Amniotic stem cell (primary cell): Measurements from ENCODE around the gene PLXDC1.

Source experiments
- DNase-seq: peaks from one replicate; lab custom pipeline; 2025; lab: John Stamatoyannopoulos, UW

Gene PLXDC1

GRCh38 chr17:39096508-39097149 lies 54.8 kb downstream of the PLXDC1 start:
- no peak for DNase-seq

- no peak for DNase-seq
Measured at GRCh38 chr17:39095309-39095686, 56.1 kb downstream of the PLXDC1 start.

GRCh38 chr17:39094607-39095308 lies 56.7 kb downstream of the PLXDC1 start:
- no peak for DNase-seq

GRCh38 chr17:39092692-39093230 lies 58.7 kb downstream of the PLXDC1 start:
- no peak for DNase-seq

GRCh38 chr17:39090908-39091665 lies 60.4 kb downstream of the PLXDC1 start:
- no peak for DNase-seq

- no peak for DNase-seq
Measured at GRCh38 chr17:39090400-39090799, 61.0 kb downstream of the PLXDC1 start.

- DNase-seq = no peak
Measured at GRCh38 chr17:39084558-39084957, 66.9 kb downstream of the PLXDC1 start.

- no peak for DNase-seq
Measured at GRCh38 chr17:39083270-39083669, 68.2 kb downstream of the PLXDC1 start.

- DNase-seq = no peak
Measured at GRCh38 chr17:39082482-39082881, 69.0 kb downstream of the PLXDC1 start.

GRCh38 chr17:39081851-39082250 lies 69.6 kb downstream of the PLXDC1 start:
- DNase-seq = no peak

GRCh38 chr17:39080421-39081078 lies 70.9 kb downstream of the PLXDC1 start:
- no peak for DNase-seq

GRCh38 chr17:39079836-39080235 lies 71.6 kb downstream of the PLXDC1 start:
- no peak for DNase-seq

GRCh38 chr17:39077866-39078265 lies 73.6 kb downstream of the PLXDC1 start:
- DNase-seq = no peak

GRCh38 chr17:39077252-39077651 lies 74.2 kb downstream of the PLXDC1 start:
- DNase-seq = no peak

- DNase-seq = no peak
Measured at GRCh38 chr17:39074676-39075075, 76.8 kb downstream of the PLXDC1 start.

- DNase-seq = no peak
Measured at GRCh38 chr17:39073916-39074315, 77.5 kb downstream of the PLXDC1 start.

- DNase-seq = no peak
Measured at GRCh38 chr17:39073353-39073752, 78.1 kb downstream of the PLXDC1 start.

- DNase-seq = no peak
Measured at GRCh38 chr17:39071573-39071972, 79.9 kb downstream of the PLXDC1 start.

GRCh38 chr17:39069114-39069756 lies 82.2 kb downstream of the PLXDC1 start:
- DNase-seq = no peak

GRCh38 chr17:39064819-39065218 lies 86.6 kb downstream of the PLXDC1 start:
- DNase-seq = no peak

- DNase-seq = no peak
Measured at GRCh38 chr17:39064374-39064773, 87.1 kb downstream of the PLXDC1 start.

GRCh38 chr17:39063681-39064069 lies 87.8 kb downstream of the PLXDC1 start:
- no peak for DNase-seq
